B cell (primary cell): Measurements from ENCODE around the gene ARID4B.

Source experiments
- CTCF ChIP-seq: fragments of 200-600 bp; IDR thresholded peaks from one replicate; pipeline ENCODE4 v1.8.0; 2022; ENCODE audit warnings: antibody characterized with exemption, mild to moderate bottlenecking
- EZH2 ChIP-seq: IDR thresholded peaks from 2 replicates; pipeline ENCODE4 v1.6.1; 2012; ENCODE audit warnings: borderline replicate concordance, low read depth, mild to moderate bottlenecking, moderate library complexity, low read length; ENCODE audit not compliant: insufficient read depth, poor library complexity, severe bottlenecking

GRCh38 chr1:235156265-235156664 lies 171.7 kb downstream of the ARID4B start:
- TF ChIP-seq CTCF (no peak), EZH2 (no peak)
